Lower leg skin (tissue), 3 donors: ENCODE measurements around the gene SERTM2.

Experiments used
- CTCF ChIP-seq, 3 donors: fragments of 450-650 bp; IDR thresholded peaks; one replicate each; pipeline ENCODE4 v1.5.1; 2016; ENCODE audit warnings: antibody characterized with exemption in 3 of 3, mild to moderate bottlenecking in 3 of 3, moderate library complexity in 2 of 3
- POLR2A ChIP-seq, 2 donors: fragments of 450-650 bp; IDR thresholded peaks; one replicate each; pipeline ENCODE4 v1.6.1; 2016 to 2017; ENCODE audit warnings: antibody characterized with exemption in 2 of 2, mild to moderate bottlenecking in 1 of 2, moderate library complexity in 1 of 2

- TF ChIP-seq CTCF (IDR thresholded peaks at IDR 0.05), result no peak
- TF ChIP-seq POLR2A (IDR thresholded peaks at IDR 0.05), result no peak
These were observed 31.8 kb downstream of the SERTM2 start for GRCh38 chrX:111543212-111543741.
